ENCODE results near the gene SMURF1.

DNA sequence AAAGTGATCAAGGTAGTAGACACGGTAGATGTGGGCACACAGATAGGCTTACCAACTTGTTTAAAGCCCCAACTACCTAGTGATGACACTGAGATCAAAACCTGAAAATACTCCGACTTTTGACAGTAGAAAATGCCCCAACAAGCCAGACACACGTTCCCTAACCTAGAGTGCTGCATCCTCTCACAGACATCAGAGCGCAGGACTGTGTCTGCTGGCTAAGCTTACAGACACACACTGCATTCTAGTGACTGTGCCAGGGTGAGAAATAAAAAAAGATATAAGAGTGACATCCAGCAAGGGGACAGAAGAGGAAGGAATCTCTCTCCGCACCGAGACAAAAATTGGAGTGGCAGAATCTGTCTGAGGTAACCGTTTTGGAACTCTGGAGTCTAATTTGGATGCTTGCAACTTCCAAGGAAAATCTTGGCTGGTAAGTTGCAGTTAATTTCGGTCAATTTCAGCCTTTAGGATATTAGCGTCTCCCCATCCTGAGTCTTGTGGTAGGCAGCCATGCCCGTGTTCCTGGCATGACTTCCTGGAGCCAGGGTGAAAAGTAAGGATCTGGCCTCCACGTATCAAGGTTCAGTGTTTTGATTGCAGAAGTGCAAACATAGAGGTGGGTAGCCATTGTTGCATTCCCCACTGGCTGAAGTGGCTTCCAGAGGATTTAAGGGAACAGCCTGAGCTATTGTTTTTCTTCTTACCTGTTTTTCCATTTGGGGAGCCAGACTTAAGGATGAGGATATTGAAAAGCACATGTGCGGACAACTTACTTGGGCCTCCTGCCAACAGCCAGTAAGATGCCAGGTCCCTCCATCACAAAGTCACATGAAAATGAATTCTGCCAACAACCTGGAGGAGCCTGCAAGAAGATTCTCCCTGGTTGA, 124.1 kb downstream of the SMURF1 start:
- TF ChIP-seq GATA2 (IDR thresholded peaks at IDR 0.05; ENCODE audit: low read depth, low read length) (no peak), GATA3 (IDR thresholded peaks at IDR 0.05; ENCODE audit: low read depth, low read length) (no peak)
